Measurements from ENCODE around the gene AQP10.
A peak's percentile ranks its signal among the peaks of the same experiment; 100 is the strongest.

GRCh38 chr1:154324669-154325582, 4.0 kb downstream of the AQP10 start, which contains the start of gene ATP8B2:
- TF ChIP-seq CTCF (IDR thresholded peaks at IDR 0.05) (peak; percentile 84 to 96 (median 92)), POLR2A (IDR thresholded peaks at IDR 0.05) (peak in 1 of 2 donors; percentile 29)
